T-helper 9 cell (primary cell): ENCODE data around the gene OR11L1.

Experiments used
- DNase-seq: peaks from one replicate; pipeline ENCODE4 v3.0.0-alpha.2; 2020
- total RNA-seq, 2 donors: gene quantifications; one replicate each; lab custom pipeline; 2026; lab: John Stamatoyannopoulos, UW

Gene OR11L1, protein sequence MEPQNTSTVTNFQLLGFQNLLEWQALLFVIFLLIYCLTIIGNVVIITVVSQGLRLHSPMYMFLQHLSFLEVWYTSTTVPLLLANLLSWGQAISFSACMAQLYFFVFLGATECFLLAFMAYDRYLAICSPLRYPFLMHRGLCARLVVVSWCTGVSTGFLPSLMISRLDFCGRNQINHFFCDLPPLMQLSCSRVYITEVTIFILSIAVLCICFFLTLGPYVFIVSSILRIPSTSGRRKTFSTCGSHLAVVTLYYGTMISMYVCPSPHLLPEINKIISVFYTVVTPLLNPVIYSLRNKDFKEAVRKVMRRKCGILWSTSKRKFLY
- 0 reads per million in 2 donors for total RNA-seq

DNA sequence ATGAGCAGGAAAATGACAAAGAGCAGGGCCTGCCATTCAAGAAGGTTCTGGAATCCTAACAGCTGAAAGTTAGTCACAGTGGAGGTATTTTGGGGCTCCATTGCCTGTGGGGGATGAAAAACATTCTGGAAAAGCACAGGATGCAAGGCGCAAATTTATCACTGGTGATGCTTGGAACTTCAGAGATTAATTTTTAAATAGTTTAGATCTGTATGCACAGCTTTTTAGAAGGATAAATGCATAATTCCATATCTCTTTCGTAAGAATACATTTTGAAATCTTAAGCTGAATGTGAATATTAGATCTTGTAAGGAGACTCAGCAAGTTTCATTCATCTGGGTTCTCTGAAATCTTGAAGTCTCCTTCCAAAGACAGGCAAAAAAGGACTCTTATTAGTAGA, at the start of gene OR11L1:
Gene OR11L1, minus strand, starts transcription at position 101 of the 400 bp plus-strand sequence. Its CDS starts 0 bp downstream, at position 101.
- DNase-seq: no peak

- DNase-seq: no peak
Measured at GRCh38 chr1:247884797-247885413, 43.2 kb upstream of the OR11L1 start.

DNA sequence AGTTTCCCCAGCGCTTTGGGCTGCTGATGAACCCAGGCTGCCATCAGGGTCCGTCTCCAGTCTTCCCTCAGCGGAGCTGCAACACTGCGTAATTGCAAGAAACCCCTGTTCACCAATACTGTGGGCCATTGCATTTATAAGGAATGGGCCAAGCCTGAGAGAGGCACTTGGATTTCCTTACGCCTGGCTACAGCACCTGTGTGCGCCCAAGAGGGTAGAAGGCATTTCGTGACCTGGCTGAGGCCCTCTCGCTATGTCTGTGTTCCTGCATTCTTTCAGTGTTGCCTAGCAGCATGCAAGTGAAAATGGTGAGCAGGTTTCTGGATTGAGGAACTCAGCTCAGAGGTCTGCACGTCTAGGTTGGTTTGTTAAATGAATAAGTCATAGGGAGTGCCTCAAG, 41.6 kb upstream of the OR11L1 start:
- DNase-seq: no peak

- DNase-seq: no peak
Measured at GRCh38 chr1:247865416-247865815, 23.7 kb upstream of the OR11L1 start.

GRCh38 chr1:247864644-247865043, 22.9 kb upstream of the OR11L1 start:
- no peak for DNase-seq

GRCh38 chr1:247862756-247863155, 21.1 kb upstream of the OR11L1 start:
- no peak for DNase-seq

- DNase-seq: no peak
Measured at GRCh38 chr1:247857985-247858619, 16.4 kb upstream of the OR11L1 start.

DNA sequence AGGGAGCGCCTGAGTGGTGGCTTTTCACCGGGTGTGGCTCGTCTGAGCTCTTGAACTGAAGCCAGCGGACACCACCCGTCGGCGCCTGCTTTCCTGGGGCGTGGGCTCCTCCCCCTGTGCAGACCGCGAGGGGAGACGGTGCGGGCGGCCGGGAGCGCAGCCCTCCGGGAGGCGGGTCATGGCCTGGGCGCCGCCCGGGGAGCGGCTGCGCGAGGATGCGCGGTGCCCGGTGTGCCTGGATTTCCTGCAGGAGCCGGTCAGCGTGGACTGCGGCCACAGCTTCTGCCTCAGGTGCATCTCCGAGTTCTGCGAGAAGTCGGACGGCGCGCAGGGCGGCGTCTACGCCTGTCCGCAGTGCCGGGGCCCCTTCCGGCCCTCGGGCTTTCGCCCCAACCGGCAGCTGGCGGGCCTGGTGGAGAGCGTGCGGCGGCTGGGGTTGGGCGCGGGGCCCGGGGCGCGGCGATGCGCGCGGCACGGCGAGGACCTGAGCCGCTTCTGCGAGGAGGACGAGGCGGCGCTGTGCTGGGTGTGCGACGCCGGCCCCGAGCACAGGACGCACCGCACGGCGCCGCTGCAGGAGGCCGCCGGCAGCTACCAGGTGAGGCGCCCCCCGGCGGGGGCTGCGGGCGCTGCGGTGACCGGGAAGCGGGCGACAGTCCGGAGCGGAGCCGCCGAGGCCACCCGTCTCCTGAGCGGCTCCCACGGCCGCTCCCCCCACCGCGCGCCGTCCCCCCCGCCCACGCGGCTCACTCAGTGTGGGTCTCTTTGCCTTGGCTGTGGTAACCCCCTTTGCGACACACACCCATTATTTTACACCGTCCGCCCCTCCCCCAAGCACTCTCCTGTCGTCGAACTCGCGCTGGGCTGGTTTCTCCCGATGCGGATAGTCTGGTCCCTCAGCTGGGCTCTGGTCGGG, 15.6 kb upstream of the OR11L1 start, which contains the start of gene TRIM58:
Gene TRIM58, plus strand, starts transcription at position 119 of the 916 bp plus-strand sequence. Its CDS starts 60 bp downstream, at position 179.
- DNase-seq: no peak

- DNase-seq: no peak
Measured at GRCh38 chr1:247855911-247856310, 14.2 kb upstream of the OR11L1 start.

GRCh38 chr1:247854899-247855545, 13.3 kb upstream of the OR11L1 start:
- no peak for DNase-seq

DNA sequence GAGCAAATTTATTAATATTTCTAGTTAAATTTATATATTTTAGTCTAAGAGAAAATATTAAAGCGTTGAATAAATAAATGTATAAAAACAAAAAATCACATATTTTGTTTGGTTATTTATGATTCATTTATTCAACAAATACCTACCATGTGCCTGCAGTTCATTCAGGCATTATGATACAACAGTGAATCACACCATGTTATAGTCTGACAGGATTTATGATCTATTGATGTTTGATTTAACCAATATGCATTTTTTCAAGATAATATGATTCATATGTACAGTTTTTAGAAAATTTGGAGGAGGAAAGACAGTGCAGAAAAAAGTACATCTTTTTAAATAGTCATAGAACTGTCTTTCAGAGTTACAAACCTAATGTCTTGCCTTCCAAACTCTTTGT, 7.9 kb upstream of the OR11L1 start:
- DNase-seq: no peak

GRCh38 chr1:247848346-247848745, 6.7 kb upstream of the OR11L1 start:
- no peak for DNase-seq

DNA sequence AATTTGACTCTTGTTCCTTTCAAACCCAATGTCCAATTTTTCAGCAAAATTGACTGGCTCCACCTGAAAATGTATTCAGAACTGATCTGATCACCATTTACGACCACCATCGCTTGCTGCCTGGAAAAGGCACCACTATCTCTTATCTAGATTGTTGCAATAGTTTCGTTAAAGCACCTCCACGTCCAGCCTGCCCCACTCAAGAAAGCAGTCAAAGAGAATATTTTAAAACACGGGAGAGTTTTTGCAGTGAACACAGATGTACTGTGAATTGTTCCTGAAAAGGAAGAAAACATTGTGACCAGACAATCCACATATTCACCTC, 4.0 kb upstream of the OR11L1 start:
- DNase-seq: no peak

DNA sequence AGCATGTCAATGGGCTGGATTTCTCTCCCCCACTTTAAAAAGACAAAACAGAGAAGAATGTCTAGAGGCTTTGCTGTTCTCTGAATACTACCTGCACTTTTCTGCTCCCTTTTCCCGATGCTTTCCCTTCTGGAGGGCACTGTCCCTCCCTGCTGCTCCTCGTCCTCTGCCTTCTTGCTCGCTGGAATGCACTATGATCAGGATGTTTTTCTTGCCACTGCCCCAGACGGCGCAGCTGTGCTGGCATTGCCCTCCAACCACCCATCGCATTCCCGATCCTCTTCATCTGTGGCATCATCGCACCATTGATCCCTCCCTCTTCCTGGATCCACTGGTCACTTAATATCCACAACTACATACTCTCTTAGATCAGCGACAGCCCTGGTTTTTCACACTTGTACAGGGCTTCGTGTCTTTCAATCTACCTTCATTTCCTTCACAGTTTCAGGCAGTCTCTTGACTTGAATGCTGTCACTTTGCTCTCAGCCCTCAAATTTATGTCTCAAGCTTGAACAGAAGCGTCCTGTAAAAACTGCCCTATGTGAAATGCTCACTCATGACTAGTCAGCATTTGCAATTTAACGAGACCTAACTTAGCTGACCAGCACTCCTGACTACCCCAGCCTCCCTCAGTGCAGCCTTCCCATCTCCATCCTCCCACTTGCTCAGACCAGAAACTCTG, 3.5 kb upstream of the OR11L1 start:
- DNase-seq: no peak

DNA sequence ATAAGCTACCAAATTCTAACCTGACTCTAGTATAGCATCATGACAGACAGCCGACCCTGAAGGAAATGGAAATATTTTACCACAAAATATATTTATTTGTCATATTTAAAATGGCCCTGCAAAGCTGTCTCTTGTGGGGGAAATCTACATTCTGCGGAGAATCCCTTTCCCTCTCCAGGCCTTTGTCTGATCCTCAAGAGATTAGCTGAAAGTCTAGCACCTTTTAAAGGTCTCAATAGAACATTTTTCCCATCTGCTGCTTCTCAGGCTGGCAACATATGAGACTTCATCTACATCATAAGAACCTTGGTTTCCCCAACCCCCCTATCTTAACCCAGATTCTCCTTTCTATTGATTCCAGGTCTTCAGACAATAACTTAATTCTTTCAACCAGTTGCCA, 1.7 kb upstream of the OR11L1 start:
- no peak for DNase-seq

DNA sequence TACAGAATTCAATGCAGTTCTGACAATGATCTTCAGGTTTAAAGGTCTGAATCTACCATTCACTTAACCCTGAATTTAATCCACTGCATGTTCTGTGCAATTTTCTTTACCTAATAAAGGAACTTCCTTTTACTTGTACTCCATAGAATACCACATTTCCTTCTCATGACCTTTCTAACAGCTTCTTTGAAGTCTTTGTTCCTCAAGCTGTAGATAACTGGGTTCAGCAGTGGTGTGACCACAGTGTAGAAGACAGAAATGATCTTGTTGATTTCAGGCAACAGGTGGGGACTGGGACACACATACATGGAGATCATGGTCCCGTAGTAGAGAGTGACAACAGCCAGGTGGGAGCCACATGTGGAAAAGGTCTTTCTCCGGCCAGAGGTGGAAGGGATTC, 878 bp downstream of the OR11L1 start:
- no peak for DNase-seq

DNA sequence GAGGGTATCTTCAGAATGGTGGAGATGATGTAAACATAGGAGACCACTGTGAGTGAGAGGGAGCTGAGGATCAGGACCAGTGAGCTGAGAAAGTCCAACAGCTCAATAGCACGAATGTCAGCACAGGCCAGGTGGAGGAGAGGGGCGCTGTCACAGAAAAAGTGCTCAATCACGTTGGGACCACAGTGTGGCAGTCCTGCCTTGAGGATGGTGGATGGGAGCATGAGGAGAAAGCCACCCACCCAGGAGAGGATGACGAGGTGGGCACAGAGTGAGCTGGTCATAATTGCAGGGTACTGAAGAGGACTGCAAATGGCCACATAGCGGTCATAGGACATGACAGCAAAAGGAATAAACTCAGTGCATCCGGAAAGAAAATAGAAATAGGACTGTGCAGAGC, 8.1 kb downstream of the OR11L1 start:
- DNase-seq: no peak

DNA sequence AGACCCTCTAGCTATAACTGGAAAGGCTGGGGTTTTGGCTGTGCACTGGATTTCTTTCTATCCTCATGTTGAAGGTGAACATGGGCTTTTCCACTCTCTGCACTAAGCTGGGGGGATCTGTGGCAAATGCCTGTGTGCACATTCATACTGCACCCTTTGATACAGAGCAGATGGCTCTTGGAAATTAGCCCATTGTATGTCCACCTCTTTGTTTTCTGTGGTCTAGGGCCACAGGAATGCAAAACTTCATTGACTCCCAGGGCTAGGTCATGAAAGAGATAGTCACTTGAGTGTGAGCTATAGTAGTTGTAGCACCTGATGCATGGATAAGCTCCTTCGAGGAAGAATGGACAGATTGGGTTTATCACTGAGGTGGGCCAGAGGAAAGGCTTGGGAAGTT, 12.0 kb downstream of the OR11L1 start:
- no peak for DNase-seq

- DNase-seq: no peak
Measured at GRCh38 chr1:247825362-247825761, 16.3 kb downstream of the OR11L1 start.

DNA sequence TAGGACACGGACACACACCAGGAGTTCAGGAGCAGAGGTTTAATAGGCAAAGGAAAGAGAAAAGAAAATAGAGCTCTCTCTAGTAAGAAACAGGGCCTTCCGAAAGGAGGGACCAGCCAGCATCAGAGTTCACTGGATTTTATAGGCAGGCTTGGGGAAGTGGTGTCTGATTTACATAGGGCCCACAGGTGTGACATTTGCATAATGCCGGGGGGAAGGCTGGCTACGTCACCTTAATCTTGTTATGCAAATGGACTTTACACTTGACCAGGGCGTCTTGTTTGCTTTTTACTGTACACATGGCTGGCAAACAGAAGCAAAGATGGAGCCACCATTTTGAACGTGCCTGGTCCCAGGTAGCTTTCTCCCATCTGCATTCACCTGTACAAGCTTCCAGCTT, 17.7 kb downstream of the OR11L1 start, which contains the start of gene OR14A16:
Gene OR14A16, minus strand, starts transcription at position 97 of the 400 bp plus-strand sequence. CDS start 8,390 bp downstream, outside the sequence.
- no peak for DNase-seq

- DNase-seq: no peak
Measured at GRCh38 chr1:247822060-247822459, 19.6 kb downstream of the OR11L1 start.

DNA sequence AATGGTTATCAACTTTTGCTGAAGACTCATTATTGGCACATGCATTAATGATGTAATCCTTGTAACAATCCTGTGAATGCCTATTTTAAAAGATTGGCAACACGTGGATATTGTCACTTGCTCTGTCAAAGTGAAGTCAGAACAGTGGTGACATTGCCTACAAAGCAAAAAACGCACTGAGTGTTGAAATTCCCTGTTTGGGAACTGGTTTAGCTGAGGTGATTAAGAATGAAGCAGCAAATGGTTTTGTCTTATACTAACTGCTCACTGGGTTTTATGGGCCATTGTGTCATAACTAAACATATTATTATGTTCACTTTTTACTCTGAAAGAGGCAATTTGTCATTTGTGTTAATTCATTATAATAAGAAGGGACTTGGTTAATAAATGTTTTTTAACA, 29.1 kb downstream of the OR11L1 start:
- DNase-seq: no peak
